GM12865 (cell line): Measurements from ENCODE around the gene TRIP13.

Source experiments
- DNase-seq: peaks from one replicate; pipeline ENCODE4 v3.0.0; 2010; ENCODE audit warnings: low read depth
- H3K4me3 ChIP-seq: 2 replicates; pipeline ENCODE4 v1.5.1; 2011; ENCODE audit warnings: mild to moderate bottlenecking, low read depth, low read length, control low read depth
- CTCF ChIP-seq: IDR thresholded peaks from 2 replicates; pipeline ENCODE4 v1.5.1; 2011; ENCODE audit warnings: low read length, control low read depth, low read depth, inconsistent platforms; ENCODE audit not compliant: insufficient read depth; ENCODE audit errors: missing control alignments

Gene TRIP13

GRCh38 chr5:859798-860296 lies 32.8 kb upstream of the TRIP13 start:
- no peak overlapping the region for H3K4me3 ChIP-seq
- TF ChIP-seq CTCF: no peak
- no peak for DNase-seq

GRCh38 chr5:860506-861150 lies 32.1 kb upstream of the TRIP13 start:
- no peak for DNase-seq
- no peak for TF ChIP-seq CTCF
- H3K4me3 ChIP-seq: no peak overlapping the region

GRCh38 chr5:861442-862366 lies 31.0 kb upstream of the TRIP13 start:
- no peak for DNase-seq
- TF ChIP-seq CTCF: no peak

GRCh38 chr5:862367-863243 lies 30.1 kb upstream of the TRIP13 start:
- no peak overlapping the region for H3K4me3 ChIP-seq
- TF ChIP-seq CTCF: no peak
- DNase-seq: no peak

More at GRCh38 chr5:861442-862366, 31.0 kb upstream of the TRIP13 start:
- no peak overlapping the region for H3K4me3 ChIP-seq

- H3K4me3 ChIP-seq: no peak overlapping the region
- no peak for DNase-seq
- TF ChIP-seq CTCF: no peak
These were observed 29.4 kb upstream of the TRIP13 start for GRCh38 chr5:863244-863805.

- no peak overlapping the region for H3K4me3 ChIP-seq
- no peak for TF ChIP-seq CTCF
- no peak for DNase-seq
These were observed 28.1 kb upstream of the TRIP13 start for GRCh38 chr5:864492-865167.
